PC-3 (cell line): ENCODE results near the gene SMIM12. TPM values are rescaled to one million over a fixed set of nuclear protein-coding genes. Genes with fewer than 3 reads are reported as not detected.

Experiments used
- ATAC-seq: fragments of 200-7000 bp; cut with Tn5 transposase; 2 replicates; pipeline ENCODE4 v1.9.1; 2020; ENCODE audit warnings: mild to moderate bottlenecking, moderate library complexity
- BruUV-seq: library from RNA; stranded (reverse); fragments of 400-500 nt; replicated peaks from 2 replicates; lab custom pipeline; 2021; lab: Mats Ljungman, UMichigan
- CTCF ChIA-PET: fragments of 300-600 bp; sonication (Branson Sonifier 250); formaldehyde crosslinking; loops from one replicate; lab custom pipeline; 2022; ENCODE audit warnings: antibody characterized with exemption; lab: Charles Lee
- POLR2A ChIA-PET: fragments of 300-600 bp; sonication (Branson Sonifier 250); formaldehyde crosslinking; loops from one replicate; lab custom pipeline; 2022; ENCODE audit warnings: antibody characterized with exemption; ENCODE audit not compliant: unreplicated experiment; lab: Charles Lee
- DNase-seq: peaks from one replicate; pipeline ENCODE4 v3.0.0-alpha.2; 2015
- H2AFZ ChIP-seq: fragments of 300-600 bp; sonication (generic); 2 replicates; pipeline ENCODE4 v1.6.0; 2016; ENCODE audit warnings: antibody characterized with exemption, low read length
- H3F3A ChIP-seq: fragments of 300-600 bp; sonication (generic); one replicate; pipeline ENCODE4 v1.6.0; 2017; ENCODE audit warnings: antibody characterized with exemption, low read length, control low read depth, mild to moderate bottlenecking; ENCODE audit not compliant: unreplicated experiment
- H3K27ac ChIP-seq: fragments of 300-600 bp; sonication (generic); 2 replicates; pipeline ENCODE4 v1.5.1; 2016; ENCODE audit warnings: mild to moderate bottlenecking, low read length
- H3K27me3 ChIP-seq: fragments of 300-600 bp; sonication (generic); 2 replicates; pipeline ENCODE4 v1.6.1; 2016; ENCODE audit warnings: low read length, mixed read lengths
- H3K36me3 ChIP-seq: fragments of 300-600 bp; sonication (generic); 2 replicates; pipeline ENCODE4 v1.6.1; 2016; ENCODE audit warnings: low read depth, mixed run types, low read length, mixed read lengths
- H3K4me1 ChIP-seq: fragments of 300-600 bp; sonication (generic); 2 replicates; pipeline ENCODE4 v1.5.1; 2016; ENCODE audit warnings: low read length; ENCODE audit not compliant: insufficient read depth
- H3K4me2 ChIP-seq: fragments of 300-600 bp; sonication (generic); 2 replicates; pipeline ENCODE4 v1.6.0; 2016; ENCODE audit warnings: low read length
- H3K4me3 ChIP-seq: fragments of 300-600 bp; sonication (generic); 2 replicates; pipeline ENCODE4 v1.5.1; 2016; ENCODE audit warnings: mild to moderate bottlenecking, low read length, mixed read lengths
- H3K79me2 ChIP-seq: fragments of 300-600 bp; sonication (generic); 2 replicates; pipeline ENCODE4 v1.6.1; 2017; ENCODE audit warnings: low read length, mixed read lengths
- H3K9ac ChIP-seq: fragments of 300-600 bp; sonication (generic); 2 replicates; pipeline ENCODE4 v1.6.0; 2016; ENCODE audit warnings: mild to moderate bottlenecking, low read length
- H3K9me2 ChIP-seq: fragments of 300-600 bp; sonication (generic); replicated peaks from 2 replicates; pipeline ENCODE4 v1.6.1; 2016; ENCODE audit warnings: mixed run types, low read length, mixed read lengths
- H3K9me3 ChIP-seq: fragments of 300-600 bp; sonication (generic); 2 replicates; pipeline ENCODE4 v1.6.1; 2016; ENCODE audit warnings: low read length, mixed read lengths
- H4K20me1 ChIP-seq: fragments of 300-600 bp; sonication (generic); 2 replicates; pipeline ENCODE4 v1.6.1; 2016; ENCODE audit warnings: low read length, mixed read lengths
- EZH2 ChIP-seq: fragments of 300-600 bp; sonication (generic); IDR thresholded peaks from one replicate; pipeline ENCODE4 v1.6.1; 2017; ENCODE audit warnings: antibody characterized with exemption, mild to moderate bottlenecking, low read length; ENCODE audit not compliant: unreplicated experiment
- EZH2phosphoT487 ChIP-seq: fragments of 300-600 bp; sonication (generic); IDR thresholded peaks from 2 replicates; pipeline ENCODE4 v1.6.1; 2018; ENCODE audit warnings: mild to moderate bottlenecking, antibody characterized with exemption, low read length, borderline replicate concordance
- intact Hi-C: fragments of 100-400 bp; cut with micrococcal nuclease; formaldehyde crosslinking; loops from 2 replicates; pipeline ENCODE4 v1.9.0; 2023
- total RNA-seq: library from RNA; depleted of rRNA; stranded (reverse); fragments of >200 nt; gene quantifications from 2 replicates; pipeline ENCODE4 v1.2.3, GENCODE V29; 2014
- TF ChIP-seq, protein P1 (sequence below): fragments of 300-600 bp; sonication (generic); conservative IDR thresholded peaks from 2 replicates; pipeline ENCODE4 v1.5.1; 2017; ENCODE audit warnings: antibody characterized with exemption, low read depth, mild to moderate bottlenecking, low read length

The SMIM12 gene
- total RNA-seq, 1 experiment from 2014 or later = 47.2 TPM

DNA sequence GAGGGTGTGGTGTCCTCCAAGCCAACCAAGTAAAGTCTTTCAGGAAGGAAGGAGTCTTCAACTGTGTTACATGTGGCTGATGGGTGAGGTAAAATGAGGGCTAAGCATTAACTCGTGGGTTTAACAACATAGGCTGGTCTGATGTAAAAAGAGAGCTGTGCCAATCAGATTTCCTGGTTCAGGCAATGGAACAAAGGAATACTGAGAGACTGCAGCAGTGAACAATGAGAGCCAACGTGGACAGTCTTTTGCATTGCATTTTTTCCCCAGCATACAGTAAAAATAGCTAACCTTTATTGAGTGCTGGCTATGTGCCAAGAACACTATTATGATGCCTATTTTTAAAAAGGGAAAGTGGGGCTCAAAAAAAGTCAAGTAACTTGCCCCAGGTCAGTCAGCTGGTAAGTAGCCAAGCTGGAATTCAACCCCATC is 38.8 kb upstream of the SMIM12 start:
- Histone ChIP-seq H3K36me3 (no peaks in the 10 kb centered on the region), H3K9me3 (no peaks in the 10 kb centered on the region), H3K27me3 (peaks cover 39% of the 10 kb centered on the region), H3K4me3 (no peak overlapping the region), H4K20me1 (no peaks in the 10 kb centered on the region), H3F3A (no peaks in the 10 kb centered on the region), H3K4me1 (no peaks in the 10 kb centered on the region), H3K9me2 (no peaks in the 10 kb centered on the region), H3K27ac (no peak overlapping the region), H3K4me2 (no peak overlapping the region), H3K79me2 (no peaks in the 10 kb centered on the region), H3K9ac (no peak overlapping the region), H2AFZ (no peak overlapping the region)
- ChIA-PET CTCF (interaction anchor here (0.5 kb wide), 1 partner anchor 32 kb away, joined by 3 read pairs; no protein-coding TSS in a partner anchor), POLR2A (no interaction called here)
- DNase-seq (no peak), ATAC-seq (no peak)
- no TSS peak for BruUV-seq
- intact Hi-C loops = loop anchor here (5.0 to 10.0 kb wide), 4 partner anchors 86 to 386 kb away; partner anchors contain the start of genes SFPQ and TMEM35B
- TF ChIP-seq EZH2 (no peak), EZH2phosphoT487 (no peak)
- TF ChIP-seq, protein P1, sequence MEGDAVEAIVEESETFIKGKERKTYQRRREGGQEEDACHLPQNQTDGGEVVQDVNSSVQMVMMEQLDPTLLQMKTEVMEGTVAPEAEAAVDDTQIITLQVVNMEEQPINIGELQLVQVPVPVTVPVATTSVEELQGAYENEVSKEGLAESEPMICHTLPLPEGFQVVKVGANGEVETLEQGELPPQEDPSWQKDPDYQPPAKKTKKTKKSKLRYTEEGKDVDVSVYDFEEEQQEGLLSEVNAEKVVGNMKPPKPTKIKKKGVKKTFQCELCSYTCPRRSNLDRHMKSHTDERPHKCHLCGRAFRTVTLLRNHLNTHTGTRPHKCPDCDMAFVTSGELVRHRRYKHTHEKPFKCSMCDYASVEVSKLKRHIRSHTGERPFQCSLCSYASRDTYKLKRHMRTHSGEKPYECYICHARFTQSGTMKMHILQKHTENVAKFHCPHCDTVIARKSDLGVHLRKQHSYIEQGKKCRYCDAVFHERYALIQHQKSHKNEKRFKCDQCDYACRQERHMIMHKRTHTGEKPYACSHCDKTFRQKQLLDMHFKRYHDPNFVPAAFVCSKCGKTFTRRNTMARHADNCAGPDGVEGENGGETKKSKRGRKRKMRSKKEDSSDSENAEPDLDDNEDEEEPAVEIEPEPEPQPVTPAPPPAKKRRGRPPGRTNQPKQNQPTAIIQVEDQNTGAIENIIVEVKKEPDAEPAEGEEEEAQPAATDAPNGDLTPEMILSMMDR = no peak

DNA sequence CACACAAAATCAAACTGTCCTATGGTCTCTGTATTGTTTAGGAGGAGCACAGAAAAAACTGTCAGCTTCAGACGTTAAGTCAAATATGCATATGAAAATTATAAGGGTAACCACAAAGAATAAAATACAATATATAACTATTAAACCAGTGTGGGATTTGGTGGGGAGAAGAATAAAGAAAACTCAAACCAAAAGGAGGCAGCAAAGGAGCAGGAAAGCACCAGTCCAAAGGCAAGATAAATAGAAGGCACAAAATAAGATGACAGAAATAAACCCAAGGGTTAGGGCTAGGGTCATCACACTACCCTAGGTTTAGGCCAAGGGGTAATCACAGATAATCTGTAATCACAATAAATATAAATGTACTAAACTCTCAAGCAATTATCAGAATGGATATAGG is 37.1 kb upstream of the SMIM12 start:
- H2AFZ ChIP-seq = no peak overlapping the region
- POLR2A ChIA-PET = no interaction called here
- H3K27me3 ChIP-seq = peaks cover 23% of the 10 kb centered on the region
- no peaks in the 10 kb centered on the region for H4K20me1 ChIP-seq
- H3K79me2 ChIP-seq = no peaks in the 10 kb centered on the region
- no TSS peak for BruUV-seq
- intact Hi-C loops = loop anchor here (1.0 to 10.0 kb wide), 5 partner anchors 88 to 388 kb away; partner anchors contain the start of genes SFPQ and TMEM35B
- H3K9me3 ChIP-seq = no peaks in the 10 kb centered on the region
- no peaks in the 10 kb centered on the region for H3K9me2 ChIP-seq
- DNase-seq = no peak
- H3K27ac ChIP-seq = no peak overlapping the region
- TF ChIP-seq, protein P1 = peak; percentile 36
- TF ChIP-seq EZH2phosphoT487 (no peak), EZH2 (no peak)
- ATAC-seq = peak; percentile 73
- no peak overlapping the region for H3K4me3 ChIP-seq
- CTCF ChIA-PET = interaction anchor here (0.7 kb wide), 1 partner anchor 186 kb away, joined by 4 read pairs; no protein-coding TSS in a partner anchor
- no peaks in the 10 kb centered on the region for H3F3A ChIP-seq
- no peak overlapping the region for H3K4me2 ChIP-seq
- no peaks in the 10 kb centered on the region for H3K4me1 ChIP-seq
- H3K36me3 ChIP-seq = no peaks in the 10 kb centered on the region
- no peak overlapping the region for H3K9ac ChIP-seq

DNA sequence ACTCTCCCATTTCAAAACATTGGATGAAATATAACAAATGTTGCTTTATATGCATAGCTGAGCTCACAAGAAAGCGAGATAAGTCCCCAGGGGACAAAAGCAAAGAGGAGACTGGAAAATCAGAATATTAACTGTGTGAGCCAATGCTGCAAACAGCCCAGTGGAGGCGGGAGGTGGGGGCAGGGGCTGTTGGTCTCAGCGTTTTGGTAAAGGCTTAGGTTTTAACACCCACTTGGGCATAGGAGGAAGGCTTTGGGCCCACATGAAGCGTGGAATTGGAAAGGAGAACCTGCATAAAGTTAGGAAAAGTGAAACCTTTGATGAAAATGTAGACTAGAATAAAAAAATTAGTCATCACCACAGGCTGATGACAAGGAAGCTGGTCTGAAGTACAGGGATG is 30.2 kb upstream of the SMIM12 start:
- Histone ChIP-seq H3K79me2 (no peaks in the 10 kb centered on the region), H3K27ac (no peak overlapping the region), H3K27me3 (peaks cover 13% of the 10 kb centered on the region; the same call in 1 of the 2 replicates), H3K9ac (no peak overlapping the region), H2AFZ (no peak overlapping the region), H3F3A (no peaks in the 10 kb centered on the region), H3K36me3 (no peaks in the 10 kb centered on the region), H3K4me2 (no peak overlapping the region), H4K20me1 (no peaks in the 10 kb centered on the region), H3K9me2 (no peaks in the 10 kb centered on the region), H3K4me1 (no peaks in the 10 kb centered on the region), H3K4me3 (no peak overlapping the region), H3K9me3 (no peaks in the 10 kb centered on the region)
- ChIA-PET POLR2A (no interaction called here), CTCF (no interaction called here)
- intact Hi-C loops = loop anchor here (10.0 kb wide), 2 partner anchors 95 to 395 kb away; partner anchors contain the start of gene TMEM35B
- no peak for ATAC-seq
- no TSS peak for BruUV-seq
- TF ChIP-seq EZH2phosphoT487 = no peak
- no peak for TF ChIP-seq EZH2
- TF ChIP-seq, protein P1 = no peak
- no peak for DNase-seq
